Progenitor cell of endocrine pancreas (in vitro differentiated cells): ENCODE data around the gene EEF1A2. TPM values are rescaled to one million over a fixed set of nuclear protein-coding genes. Genes with fewer than 3 reads are reported as not detected.

ENCODE experiments used
- DNase-seq: peaks from one replicate; pipeline ENCODE4 v3.0.0; 2021; ENCODE audit warnings: low spot score; ENCODE audit not compliant: unreplicated experiment
- H3K27ac Mint-ChIP-seq: 2 replicates; pipeline ENCODE4 v1.8.0; 2021; ENCODE audit warnings: mild to moderate bottlenecking, moderate library complexity, mixed read lengths
- H3K27me3 Mint-ChIP-seq: 2 replicates; pipeline ENCODE4 v1.8.0; 2021; ENCODE audit warnings: mixed read lengths
- H3K36me3 Mint-ChIP-seq: 2 replicates; pipeline ENCODE4 v1.8.0; 2022; ENCODE audit warnings: mixed read lengths; ENCODE audit not compliant: insufficient read depth
- H3K4me1 Mint-ChIP-seq: 2 replicates; pipeline ENCODE4 v1.8.0; 2021; ENCODE audit warnings: low read depth, mixed read lengths
- H3K4me3 Mint-ChIP-seq: 2 replicates; pipeline ENCODE4 v1.8.0; 2021; ENCODE audit warnings: low read depth, mild to moderate bottlenecking, moderate library complexity, mixed read lengths
- H3K9me3 Mint-ChIP-seq: 2 replicates; pipeline ENCODE4 v1.8.0; 2021; ENCODE audit warnings: low read depth, mixed read lengths
- CTCF ChIP-seq: fragments of 200-600 bp; sonication (generic); IDR thresholded peaks from one replicate; pipeline ENCODE4 v1.5.0; 2021; ENCODE audit warnings: antibody characterized with exemption, mild to moderate bottlenecking; ENCODE audit not compliant: unreplicated experiment
- total RNA-seq: library from RNA; stranded (reverse); gene quantifications from 2 replicates; pipeline ENCODE4 v1.2.1, GENCODE V29; 2021

The EEF1A2 gene
- total RNA-seq, 1 donor from 2014 or later, result 11.0 TPM

- Mint-ChIP-seq H3K36me3 (no peaks in the 10 kb centered on the region), H3K27me3 (peaks cover 45% of the 10 kb centered on the region), H3K27ac (no peak overlapping the region), H3K9me3 (no peaks in the 10 kb centered on the region), H3K4me3 (no peak overlapping the region), H3K4me1 (no peaks in the 10 kb centered on the region)
- no peak for TF ChIP-seq CTCF
- DNase-seq, result no peak
These were observed 26.0 kb downstream of the EEF1A2 start for GRCh38 chr20:63472862-63473390.

- H3K4me1 Mint-ChIP-seq, result no peaks in the 10 kb centered on the region
- peaks cover 43% of the 10 kb centered on the region for H3K27me3 Mint-ChIP-seq
- no peak for DNase-seq
- peak within 1 kb of the TSS; percentile 16 for H3K4me3 Mint-ChIP-seq
- H3K27ac Mint-ChIP-seq, result no peak within 1 kb of the TSS
- no peak for TF ChIP-seq CTCF
- H3K9me3 Mint-ChIP-seq, result no peaks in the 10 kb centered on the region
- H3K36me3 Mint-ChIP-seq, result no peaks in the 10 kb centered on the region
These were observed 26.7 kb downstream of the EEF1A2 start, which contains the start of gene KCNQ2 for GRCh38 chr20:63471981-63472831. Gene KCNQ2, minus strand, starts transcription at chr20:63472655. Its CDS starts 192 bp downstream, at chr20:63472463.

GRCh38 chr20:63471717-63471980, 27.2 kb downstream of the EEF1A2 start:
- no peak for TF ChIP-seq CTCF
- Mint-ChIP-seq H3K27me3 (peaks cover 40% of the 10 kb centered on the region), H3K9me3 (no peaks in the 10 kb centered on the region), H3K4me1 (no peaks in the 10 kb centered on the region), H3K36me3 (no peaks in the 10 kb centered on the region), H3K4me3 (no peak overlapping the region), H3K27ac (no peak overlapping the region)
- DNase-seq, result no peak

GRCh38 chr20:63471002-63471716, 27.7 kb downstream of the EEF1A2 start:
- peak overlapping the region; percentile 58 for H3K4me3 Mint-ChIP-seq
- H3K27me3 Mint-ChIP-seq, result peaks cover 40% of the 10 kb centered on the region
- DNase-seq, result no peak

More at GRCh38 chr20:63471002-63471716, 27.7 kb downstream of the EEF1A2 start:
- no peaks in the 10 kb centered on the region for H3K36me3 Mint-ChIP-seq
- no peaks in the 10 kb centered on the region for H3K9me3 Mint-ChIP-seq
- H3K4me1 Mint-ChIP-seq, result no peaks in the 10 kb centered on the region
- no peak overlapping the region for H3K27ac Mint-ChIP-seq
- no peak for TF ChIP-seq CTCF
